WTC11 (cell line): ENCODE results near the gene CDV3. TPM values are rescaled to one million over a fixed set of nuclear protein-coding genes. Genes with fewer than 3 reads are reported as not detected.

ENCODE experiments used
- ATAC-seq: fragments of 200-7000 bp; cut with Tn5 transposase; 2 replicates; pipeline ENCODE4 v1.10.0; 2021; ENCODE audit warnings: mild to moderate bottlenecking, moderate library complexity
- CTCF ChIA-PET: fragments of 300-600 bp; sonication (Branson Sonifier 250); formaldehyde crosslinking; loops from one replicate; lab custom pipeline; 2021; ENCODE audit warnings: antibody characterized with exemption; lab: Charles Lee
- POLR2A ChIA-PET: fragments of 350-600 bp; sonication (Branson Sonifier 250); formaldehyde crosslinking; loops from one replicate; lab custom pipeline; 2021; ENCODE audit warnings: antibody characterized with exemption; lab: Charles Lee
- DNase-seq: peaks from one replicate; pipeline ENCODE4 v3.0.0; 2021; ENCODE audit warnings: low spot score
- H3K27ac Mint-ChIP-seq: 2 replicates; pipeline ENCODE4 v1.8.0; 2021; ENCODE audit warnings: mixed read lengths
- H3K27me3 Mint-ChIP-seq: 2 replicates; pipeline ENCODE4 v1.8.0; 2021; ENCODE audit warnings: low read depth, mild to moderate bottlenecking, moderate library complexity, mixed read lengths
- H3K36me3 Mint-ChIP-seq: 2 replicates; pipeline ENCODE4 v1.8.0; 2021; ENCODE audit warnings: mixed read lengths
- H3K4me1 Mint-ChIP-seq: 2 replicates; pipeline ENCODE4 v1.8.0; 2022; ENCODE audit warnings: mixed read lengths
- H3K4me3 Mint-ChIP-seq: 2 replicates; pipeline ENCODE4 v1.8.0; 2021; ENCODE audit warnings: mild to moderate bottlenecking, moderate library complexity, mixed read lengths
- H3K9me3 Mint-ChIP-seq: 2 replicates; pipeline ENCODE4 v1.8.0; 2021; ENCODE audit warnings: mixed read lengths
- ARID4B ChIP-seq: sonication (generic); formaldehyde crosslinking; IDR thresholded peaks from 2 replicates; pipeline ENCODE4 v1.8.0; 2023; ENCODE audit warnings: missing genetic modification reagents, mild to moderate bottlenecking, borderline replicate concordance
- CTCF ChIP-seq: fragments of 200-600 bp; IDR thresholded peaks from 2 replicates; pipeline ENCODE4 v1.8.0; 2022; ENCODE audit warnings: antibody characterized with exemption
- IRF2 ChIP-seq: sonication (generic); formaldehyde crosslinking; IDR thresholded peaks from 2 replicates; pipeline ENCODE4 v1.8.0; 2022; ENCODE audit warnings: low read depth, missing genetic modification reagents, borderline replicate concordance
- MXD4 ChIP-seq: fragments of 250-450 bp; sonication (Bioruptor Pico); IDR thresholded peaks from 2 replicates; pipeline ENCODE4 v1.8.0; 2021; ENCODE audit warnings: mild to moderate bottlenecking, moderate library complexity, borderline replicate concordance
- NR1H2 ChIP-seq: sonication (generic); formaldehyde crosslinking; IDR thresholded peaks from 2 replicates; pipeline ENCODE4 v1.9.0; 2021; ENCODE audit warnings: mild to moderate bottlenecking, moderate library complexity, missing genetic modification reagents
- OVOL2 ChIP-seq: fragments of 250-450 bp; sonication (Bioruptor Pico); IDR thresholded peaks from 2 replicates; pipeline ENCODE4 v1.9.0; 2021; ENCODE audit warnings: mild to moderate bottlenecking, borderline replicate concordance
- STAT6 ChIP-seq: sonication (generic); formaldehyde crosslinking; conservative IDR thresholded peaks from 2 replicates; pipeline ENCODE4 v1.8.1; 2023; ENCODE audit warnings: mild to moderate bottlenecking, low read depth, missing genetic modification reagents, moderate library complexity
- TEAD4 ChIP-seq: sonication (generic); formaldehyde crosslinking; IDR thresholded peaks from 2 replicates; pipeline ENCODE4 v1.8.0; 2022; ENCODE audit warnings: mild to moderate bottlenecking, missing genetic modification reagents
- USF2 ChIP-seq: sonication (generic); formaldehyde crosslinking; IDR thresholded peaks from 2 replicates; pipeline ENCODE4 v1.8.1; 2023; ENCODE audit warnings: mild to moderate bottlenecking, missing genetic modification reagents, moderate library complexity
- ZNF423 ChIP-seq: fragments of 250-450 bp; sonication (Bioruptor Pico); IDR thresholded peaks from 2 replicates; pipeline ENCODE4 v2.1.2; 2022; ENCODE audit warnings: mild to moderate bottlenecking, moderate library complexity
- ZNF532 ChIP-seq: fragments of 250-450 bp; sonication (Bioruptor Pico); IDR thresholded peaks from 2 replicates; pipeline ENCODE4 v1.9.0; 2021; ENCODE audit warnings: mild to moderate bottlenecking, borderline replicate concordance
- total RNA-seq: library from RNA; stranded (reverse); gene quantifications from 3 replicates; pipeline ENCODE4 v1.2.3, GENCODE V29; 2021

Gene CDV3
- total RNA-seq, 1 experiment from 2014 or later = 162 TPM

- Mint-ChIP-seq H3K4me3 (no peak overlapping the region), H3K9me3 (no peaks in the 10 kb centered on the region), H3K27ac (no peak overlapping the region), H3K4me1 (no peaks in the 10 kb centered on the region), H3K27me3 (no peaks in the 10 kb centered on the region), H3K36me3 (peaks cover 55% of the 10 kb centered on the region)
- POLR2A ChIA-PET = no interaction called here
- no peak for TF ChIP-seq IRF2
- TF ChIP-seq ARID4B (CRISPR knock-in tag) = no peak
- TF ChIP-seq STAT6 (CRISPR knock-in tag) = no peak
- no peak for TF ChIP-seq ZNF423 (CRISPR knock-in tag)
- no peak for TF ChIP-seq OVOL2 (CRISPR knock-in tag)
- no peak for TF ChIP-seq ZNF532 (CRISPR knock-in tag)
- no peak for TF ChIP-seq TEAD4 (CRISPR knock-in tag)
- no peak for TF ChIP-seq CTCF
- no peak for TF ChIP-seq MXD4 (CRISPR knock-in tag)
- no peak for TF ChIP-seq NR1H2 (CRISPR knock-in tag)
- no peak for TF ChIP-seq USF2
- CTCF ChIA-PET = no interaction called here
- no peak for ATAC-seq
- DNase-seq = no peak
These were observed 46.7 kb downstream of the CDV3 start for GRCh38 chr3:133620066-133620784.
